HG03354 (cell line): ENCODE results near the gene ALKBH7.

Experiments used
- ATAC-seq: cut with Tn5 transposase; IDR thresholded peaks from one replicate; pipeline ENCODE4 v1.9.1; 2021; ENCODE audit warnings: mild to moderate bottlenecking; ENCODE audit not compliant: unreplicated experiment, poor library complexity, severe bottlenecking

The ALKBH7 gene

GRCh38 chr19:6362351-6362801 is 10.2 kb upstream of the ALKBH7 start:
- ATAC-seq: no peak

- no peak for ATAC-seq
Observed at GRCh38 chr19:6364353-6364752, 8.2 kb upstream of the ALKBH7 start.

- ATAC-seq: peak; percentile 54
Observed at GRCh38 chr19:6373096-6373812, 660 bp downstream of the ALKBH7 start.

- ATAC-seq: no peak
Observed at GRCh38 chr19:6373813-6374108, 1.2 kb downstream of the ALKBH7 start.

GRCh38 chr19:6374161-6374709 is 1.6 kb downstream of the ALKBH7 start:
- no peak for ATAC-seq

- no peak for ATAC-seq
Observed at GRCh38 chr19:6374711-6375410, 2.3 kb downstream of the ALKBH7 start.

- no peak for ATAC-seq
Observed at GRCh38 chr19:6375411-6376010, 2.9 kb downstream of the ALKBH7 start, which contains the start of gene PSPN. Gene PSPN (minus strand): TSS chr19:6375933. CDS start chr19:6375849, 84 bp downstream.

- ATAC-seq: no peak
Observed at GRCh38 chr19:6376512-6377190, 4.1 kb downstream of the ALKBH7 start.

GRCh38 chr19:6378041-6378440 is 5.4 kb downstream of the ALKBH7 start:
- ATAC-seq: no peak

GRCh38 chr19:6378486-6378885 is 5.9 kb downstream of the ALKBH7 start:
- no peak for ATAC-seq

GRCh38 chr19:6379744-6380143 is 7.2 kb downstream of the ALKBH7 start:
- no peak for ATAC-seq

- ATAC-seq: no peak
Observed at GRCh38 chr19:6381030-6381750, 8.6 kb downstream of the ALKBH7 start.

GRCh38 chr19:6383188-6383587 is 10.6 kb downstream of the ALKBH7 start:
- no peak for ATAC-seq

- ATAC-seq: no peak
Observed at GRCh38 chr19:6384381-6384780, 11.8 kb downstream of the ALKBH7 start.

- no peak for ATAC-seq
Observed at GRCh38 chr19:6387372-6387771, 14.8 kb downstream of the ALKBH7 start.

- ATAC-seq: no peak
Observed at GRCh38 chr19:6392221-6393073, 19.9 kb downstream of the ALKBH7 start.

GRCh38 chr19:6393074-6393982 is 20.7 kb downstream of the ALKBH7 start, which contains the start of gene GTF2F1:
Gene GTF2F1 (minus strand): TSS chr19:6393164. CDS start chr19:6392995, 169 bp downstream.
- ATAC-seq: peak; percentile 82
